Measurements from ENCODE around the gene PCDHGB3.
"Not testable (repeated sequence)": the region's sequence is repeated elsewhere in the genome, so short reads cannot be mapped to it uniquely, and the experiment has no call there.

The PCDHGB3 gene

DNA sequence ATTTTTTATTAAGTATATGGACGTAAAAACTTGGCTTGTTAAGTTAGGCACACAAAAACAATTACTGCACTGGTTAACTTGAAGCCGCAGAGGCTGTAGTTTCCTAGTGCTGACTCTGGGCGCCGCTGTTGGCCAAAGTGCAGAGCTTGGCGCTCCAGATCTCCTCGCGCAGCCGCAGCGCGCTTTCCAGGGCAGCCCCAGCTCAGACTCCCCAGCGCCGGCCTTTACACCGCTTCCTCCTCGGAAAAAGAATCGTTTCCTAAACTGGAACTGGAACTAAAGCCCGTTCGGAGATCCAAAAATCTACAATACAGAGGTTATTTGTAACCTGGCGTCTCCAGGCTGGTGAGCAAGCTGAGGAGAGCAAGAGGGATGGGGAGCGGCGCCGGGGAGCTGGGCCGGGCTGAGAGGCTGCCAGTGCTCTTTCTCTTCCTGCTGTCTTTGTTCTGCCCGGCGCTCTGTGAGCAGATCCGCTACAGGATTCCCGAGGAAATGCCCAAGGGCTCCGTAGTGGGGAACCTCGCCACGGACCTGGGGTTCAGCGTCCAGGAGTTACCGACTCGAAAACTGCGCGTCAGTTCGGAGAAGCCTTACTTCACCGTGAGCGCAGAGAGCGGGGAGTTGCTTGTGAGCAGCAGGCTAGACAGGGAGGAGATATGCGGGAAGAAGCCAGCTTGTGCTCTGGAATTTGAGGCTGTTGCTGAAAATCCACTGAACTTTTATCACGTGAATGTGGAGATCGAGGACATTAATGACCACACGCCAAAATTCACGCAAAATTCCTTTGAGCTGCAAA is 27.9 kb downstream of the PCDHGB3 start, which contains the start of gene PCDHGB5:
PCDHGB5 (plus strand) TSS at position 192 of the 796 bp plus-strand sequence; CDS start at position 373, 181 bp downstream.
- not testable (repeated sequence) for H4K20me1 ChIP-seq (ENCODE audit: insufficient read depth); H3K4me1 ChIP-seq (ENCODE audit: low read depth, poor library complexity, severe bottlenecking); H3K27ac ChIP-seq; H3K36me3 ChIP-seq (ENCODE audit: insufficient read depth); H3K4me3 ChIP-seq (IDR thresholded peaks at IDR 0.05; ENCODE audit: insufficient read depth, low read depth, low read length); H2AFZ ChIP-seq (ENCODE audit: low read depth); H3K27me3 ChIP-seq (ENCODE audit: insufficient read depth, low read depth); H3K9ac ChIP-seq; H3K4me2 ChIP-seq; H3K79me2 ChIP-seq (ENCODE audit: insufficient read depth, low read depth)
- TF ChIP-seq CTCF (conservative IDR thresholded peaks at IDR 0.05; ENCODE audit: low read depth, low read length), result peak; percentile 47

- H3K9ac ChIP-seq, result no peak overlapping the region
- H3K4me2 ChIP-seq, result no peak overlapping the region
- H3K4me3 ChIP-seq (IDR thresholded peaks at IDR 0.05; ENCODE audit: insufficient read depth, low read depth, low read length), result no peak overlapping the region
- no peaks in the 10 kb centered on the region for H3K79me2 ChIP-seq (ENCODE audit: insufficient read depth, low read depth)
- no peaks in the 10 kb centered on the region for H4K20me1 ChIP-seq (ENCODE audit: insufficient read depth)
- H2AFZ ChIP-seq (ENCODE audit: low read depth), result no peak overlapping the region
- H3K36me3 ChIP-seq (ENCODE audit: insufficient read depth), result no peaks in the 10 kb centered on the region
- TF ChIP-seq CTCF (conservative IDR thresholded peaks at IDR 0.05; ENCODE audit: low read depth, low read length), result no peak
- H3K27me3 ChIP-seq (ENCODE audit: insufficient read depth, low read depth), result no peaks in the 10 kb centered on the region
- H3K4me1 ChIP-seq (ENCODE audit: low read depth, poor library complexity, severe bottlenecking), result no peaks in the 10 kb centered on the region
- H3K27ac ChIP-seq, result no peak overlapping the region
Measured at GRCh38 chr5:141398608-141399007, 28.6 kb downstream of the PCDHGB3 start.

GRCh38 chr5:141399555-141400258 is 29.7 kb downstream of the PCDHGB3 start:
- no peaks in the 10 kb centered on the region for H3K27me3 ChIP-seq (ENCODE audit: insufficient read depth, low read depth)
- H3K9ac ChIP-seq, result no peak overlapping the region
- no peaks in the 10 kb centered on the region for H4K20me1 ChIP-seq (ENCODE audit: insufficient read depth)
- H3K4me2 ChIP-seq, result no peak overlapping the region
- H3K4me1 ChIP-seq (ENCODE audit: low read depth, poor library complexity, severe bottlenecking), result no peaks in the 10 kb centered on the region
- no peaks in the 10 kb centered on the region for H3K36me3 ChIP-seq (ENCODE audit: insufficient read depth)
- H3K79me2 ChIP-seq (ENCODE audit: insufficient read depth, low read depth), result no peaks in the 10 kb centered on the region
- H3K27ac ChIP-seq, result no peak overlapping the region
- no peak overlapping the region for H3K4me3 ChIP-seq (IDR thresholded peaks at IDR 0.05; ENCODE audit: insufficient read depth, low read depth, low read length)
- H2AFZ ChIP-seq (ENCODE audit: low read depth), result no peak overlapping the region
- TF ChIP-seq CTCF (conservative IDR thresholded peaks at IDR 0.05; ENCODE audit: low read depth, low read length), result no peak

GRCh38 chr5:141402553-141403243 is 32.7 kb downstream of the PCDHGB3 start, which contains the start of gene PCDHGA9:
TSS of gene PCDHGA9 (plus strand) at chr5:141402778. CDS start at chr5:141402953, 175 bp downstream.
- Histone ChIP-seq H3K4me1 (ENCODE audit: low read depth, poor library complexity, severe bottlenecking) (no peaks in the 10 kb centered on the region), H3K27ac (no peak within 1 kb of the TSS), H3K79me2 (ENCODE audit: insufficient read depth, low read depth) (no peaks in the 10 kb centered on the region), H3K4me3 (IDR thresholded peaks at IDR 0.05; ENCODE audit: insufficient read depth, low read depth, low read length) (no peak within 1 kb of the TSS), H3K27me3 (ENCODE audit: insufficient read depth, low read depth) (no peaks in the 10 kb centered on the region), H4K20me1 (ENCODE audit: insufficient read depth) (no peaks in the 10 kb centered on the region), H2AFZ (ENCODE audit: low read depth) (no peak within 1 kb of the TSS), H3K36me3 (ENCODE audit: insufficient read depth) (no peaks in the 10 kb centered on the region), H3K9ac (no peak within 1 kb of the TSS), H3K4me2 (no peak within 1 kb of the TSS)
- TF ChIP-seq CTCF (conservative IDR thresholded peaks at IDR 0.05; ENCODE audit: low read depth, low read length), result no peak
